Body of pancreas (tissue), 4 donors: ENCODE data around the gene NOTCH4.

Experiments
- CTCF ChIP-seq, 7 experiments: fragments of 450-650 bp in 4 of 7; fragments of 200-600 bp in 3 of 7; sonication (generic) in 3 of 7; IDR thresholded peaks; one replicate each; pipeline ENCODE4 v1.5.1; 2016 to 2019; ENCODE audit warnings: antibody characterized with exemption in 7 of 7
- POLR2A ChIP-seq, 3 donors: fragments of 450-650 bp; IDR thresholded peaks; one replicate each; pipeline ENCODE4 v1.6.1; 2016; ENCODE audit warnings: antibody characterized with exemption in 3 of 3, mild to moderate bottlenecking in 2 of 3

GRCh38 chr6:32192608-32193039, 31.2 kb downstream of the NOTCH4 start, which contains the start of gene GPSM3:
- TF ChIP-seq CTCF (IDR thresholded peaks at IDR 0.05) (no peak), POLR2A (IDR thresholded peaks at IDR 0.05) (peak in 1 of 3 donors; percentile 32)
